Upper lobe of right lung (tissue), 1 donor: ENCODE results near the gene TAOK3. TPM values are rescaled to one million over a fixed set of nuclear protein-coding genes. Genes with fewer than 3 reads are reported as not detected.
A peak's percentile ranks its signal among the peaks of the same experiment; 100 is the strongest.

Source experiments
- ATAC-seq: fragments of 200-7000 bp; cut with Tn5 transposase; one replicate; pipeline ENCODE4 v1.9.1; 2020; ENCODE audit warnings: mild to moderate bottlenecking, moderate library complexity
- DNase-seq: peaks from one replicate; pipeline ENCODE4 v3.0.0-alpha.2; 2020
- H3K27ac ChIP-seq: fragments of 200-600 bp; one replicate; pipeline ENCODE4 v1.8.0; 2022
- H3K27me3 ChIP-seq: fragments of 200-600 bp; one replicate; pipeline ENCODE4 v1.8.0; 2022; ENCODE audit warnings: mild to moderate bottlenecking
- H3K36me3 ChIP-seq: fragments of 200-600 bp; one replicate; pipeline ENCODE4 v1.8.0; 2022
- H3K4me1 ChIP-seq: fragments of 200-600 bp; one replicate; pipeline ENCODE4 v1.8.0; 2022
- H3K4me3 ChIP-seq: fragments of 200-600 bp; one replicate; pipeline ENCODE4 v1.8.0; 2022; ENCODE audit warnings: mild to moderate bottlenecking
- H3K9me3 ChIP-seq: fragments of 200-600 bp; one replicate; pipeline ENCODE4 v1.8.0; 2022
- intact Hi-C: fragments of 100-400 bp; cut with DNase I; formaldehyde crosslinking; loops from one replicate; pipeline ENCODE4 v1.11.0; 2022
- total RNA-seq: library from RNA; stranded (reverse); fragmentation: NEBNext Ultra II Directional; extraction: Animal tissue kit (Norgen Biotek cat#: 25700); gene quantifications from one replicate; pipeline ENCODE4 v1.2.1, GENCODE V29; 2021
- TF ChIP-seq, protein P1 (sequence below): fragments of 200-600 bp; IDR thresholded peaks from one replicate; pipeline ENCODE4 v1.8.0; 2022; ENCODE audit warnings: antibody characterized with exemption
- donor health status: DM: no; HTN: yes; CAD: no; lungs with severe emphysema.

TAOK3 gene
- total RNA-seq, 1 donor from 2014 or later, result 64.1 TPM

DNA sequence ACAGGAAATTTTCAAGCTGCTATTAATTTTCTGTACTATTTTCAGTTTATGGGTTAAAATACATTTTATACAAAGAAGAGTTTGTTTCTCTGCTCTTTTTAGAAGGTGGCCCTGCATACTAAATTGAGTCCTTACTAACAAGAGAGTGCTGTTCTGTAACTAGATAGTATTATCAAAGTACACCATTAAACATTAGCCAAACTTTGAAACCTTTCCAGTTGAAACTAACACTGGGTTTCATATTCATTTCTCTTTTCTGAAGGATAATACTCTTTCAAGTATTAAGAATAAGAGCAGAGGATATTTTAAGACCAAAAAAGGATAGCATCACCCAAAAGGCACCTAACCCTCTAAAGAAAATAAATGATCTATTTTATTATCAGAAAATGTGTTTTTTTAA, 189.6 kb downstream of the TAOK3 start:
- no peak for ATAC-seq
- intact Hi-C loops, result loop anchor here (5.0 kb wide), 1 partner anchor 194 kb away; the partner anchor contains the start of gene SUDS3
- Histone ChIP-seq H3K4me1 (peaks cover 11% of the 10 kb centered on the region), H3K4me3 (no peak overlapping the region), H3K27me3 (no peaks in the 10 kb centered on the region), H3K9me3 (no peaks in the 10 kb centered on the region), H3K27ac (no peak overlapping the region), H3K36me3 (peaks cover 26% of the 10 kb centered on the region)
- TF ChIP-seq, protein P1, sequence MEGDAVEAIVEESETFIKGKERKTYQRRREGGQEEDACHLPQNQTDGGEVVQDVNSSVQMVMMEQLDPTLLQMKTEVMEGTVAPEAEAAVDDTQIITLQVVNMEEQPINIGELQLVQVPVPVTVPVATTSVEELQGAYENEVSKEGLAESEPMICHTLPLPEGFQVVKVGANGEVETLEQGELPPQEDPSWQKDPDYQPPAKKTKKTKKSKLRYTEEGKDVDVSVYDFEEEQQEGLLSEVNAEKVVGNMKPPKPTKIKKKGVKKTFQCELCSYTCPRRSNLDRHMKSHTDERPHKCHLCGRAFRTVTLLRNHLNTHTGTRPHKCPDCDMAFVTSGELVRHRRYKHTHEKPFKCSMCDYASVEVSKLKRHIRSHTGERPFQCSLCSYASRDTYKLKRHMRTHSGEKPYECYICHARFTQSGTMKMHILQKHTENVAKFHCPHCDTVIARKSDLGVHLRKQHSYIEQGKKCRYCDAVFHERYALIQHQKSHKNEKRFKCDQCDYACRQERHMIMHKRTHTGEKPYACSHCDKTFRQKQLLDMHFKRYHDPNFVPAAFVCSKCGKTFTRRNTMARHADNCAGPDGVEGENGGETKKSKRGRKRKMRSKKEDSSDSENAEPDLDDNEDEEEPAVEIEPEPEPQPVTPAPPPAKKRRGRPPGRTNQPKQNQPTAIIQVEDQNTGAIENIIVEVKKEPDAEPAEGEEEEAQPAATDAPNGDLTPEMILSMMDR, result no peak
- no peak for DNase-seq

DNA sequence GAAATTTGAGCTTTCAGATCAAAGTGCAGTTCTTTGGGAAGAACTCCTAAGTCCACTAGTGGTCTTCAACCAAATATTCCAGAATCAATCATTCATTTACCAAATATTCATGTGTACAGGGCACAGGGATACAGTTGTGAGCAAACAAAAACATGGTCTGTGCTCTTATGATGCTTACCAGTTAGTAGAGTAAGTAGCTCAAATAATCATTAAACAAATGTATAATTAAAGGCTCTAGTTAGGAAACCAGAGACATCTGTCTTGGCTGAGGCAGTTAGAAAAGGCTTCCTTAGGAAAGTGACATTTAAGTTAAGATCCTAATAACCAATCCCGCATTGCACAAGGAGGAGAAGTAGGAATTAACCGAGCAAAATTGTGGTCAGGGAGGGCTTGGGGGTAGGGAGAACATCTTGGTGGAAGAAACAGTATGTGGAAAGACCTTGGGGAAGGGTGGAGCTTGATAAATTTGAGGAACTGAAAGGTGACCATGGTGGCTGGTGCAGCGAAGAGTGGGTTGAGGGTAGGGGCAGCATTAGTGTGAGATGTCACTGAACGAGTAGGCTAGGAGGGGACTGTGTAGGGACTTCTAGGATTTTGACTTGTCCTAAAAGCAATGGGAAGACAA, 196.8 kb downstream of the TAOK3 start:
- no peak for DNase-seq
- Histone ChIP-seq H3K4me1 (no peaks in the 10 kb centered on the region), H3K27ac (no peak overlapping the region), H3K36me3 (peaks cover 89% of the 10 kb centered on the region), H3K27me3 (no peaks in the 10 kb centered on the region), H3K9me3 (no peaks in the 10 kb centered on the region), H3K4me3 (no peak overlapping the region)
- TF ChIP-seq, protein P1, result no peak
- ATAC-seq, result peak; percentile 95
- intact Hi-C loops, result no loop called here

DNA sequence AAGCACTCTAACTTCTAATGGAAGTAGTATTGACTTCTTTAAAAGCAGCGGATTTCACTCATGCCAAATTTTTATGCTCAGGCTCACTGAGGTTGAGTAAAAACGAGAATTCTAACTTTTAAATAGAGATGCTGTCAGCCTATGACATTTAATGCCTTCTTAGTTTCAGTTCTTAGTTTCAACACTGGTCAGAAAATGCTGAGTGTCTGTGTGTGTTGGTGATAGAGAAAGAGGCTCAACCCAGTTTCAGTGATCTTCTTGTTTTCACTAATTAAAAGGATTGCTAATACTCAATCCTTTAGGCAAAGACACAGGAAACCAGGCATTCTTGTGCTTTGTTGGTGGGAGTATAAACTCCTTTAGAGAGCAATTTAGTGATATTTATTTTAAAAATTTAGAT, 205.8 kb downstream of the TAOK3 start:
- Histone ChIP-seq H3K9me3 (no peaks in the 10 kb centered on the region), H3K4me3 (no peak overlapping the region), H3K4me1 (no peaks in the 10 kb centered on the region), H3K27ac (no peak overlapping the region), H3K27me3 (no peaks in the 10 kb centered on the region), H3K36me3 (peaks cover 54% of the 10 kb centered on the region)
- no peak for ATAC-seq
- intact Hi-C loops, result no loop called here
- TF ChIP-seq, protein P1, result no peak
- DNase-seq, result no peak

DNA sequence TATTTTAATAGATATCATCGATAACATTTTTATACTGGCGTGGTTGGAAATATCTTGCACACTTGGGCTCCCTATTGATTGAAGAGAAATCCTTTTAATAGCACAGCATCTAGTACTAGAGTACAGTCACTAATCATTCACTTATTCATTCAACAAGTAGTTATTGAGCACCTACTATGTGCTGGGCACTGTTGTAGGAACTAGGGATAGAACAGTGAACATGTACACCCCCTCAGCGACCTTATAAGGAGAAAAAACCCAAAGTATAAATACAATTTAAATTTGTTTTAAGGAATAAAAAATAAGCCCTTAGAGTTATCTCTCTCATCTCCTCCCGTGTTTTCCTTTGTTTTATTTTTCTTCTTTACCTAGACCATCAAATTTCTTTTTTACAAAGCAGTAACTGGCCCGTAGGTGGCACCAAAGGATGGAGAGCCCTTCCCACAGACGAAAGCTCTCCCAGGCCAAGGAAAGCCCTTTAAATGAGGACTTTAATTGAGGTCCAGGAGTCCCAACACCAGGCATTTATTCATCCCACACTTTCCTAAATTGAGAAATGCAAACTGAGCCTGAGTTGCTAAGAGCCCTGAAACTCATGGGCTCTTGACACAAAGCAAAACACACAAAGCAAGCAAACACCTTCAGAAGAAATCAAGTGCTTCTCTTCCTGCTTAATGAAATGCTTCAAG, 207.8 kb downstream of the TAOK3 start:
- intact Hi-C loops, result no loop called here
- H3K4me1 ChIP-seq, result no peaks in the 10 kb centered on the region
- TF ChIP-seq, protein P1, result peak; percentile 45
- H3K27ac ChIP-seq, result no peak overlapping the region
- no peaks in the 10 kb centered on the region for H3K27me3 ChIP-seq
- no peak overlapping the region for H3K4me3 ChIP-seq
- no peaks in the 10 kb centered on the region for H3K9me3 ChIP-seq
- ATAC-seq, result peak; percentile 93
- no peak for DNase-seq
- H3K36me3 ChIP-seq, result peaks cover 54% of the 10 kb centered on the region

DNA sequence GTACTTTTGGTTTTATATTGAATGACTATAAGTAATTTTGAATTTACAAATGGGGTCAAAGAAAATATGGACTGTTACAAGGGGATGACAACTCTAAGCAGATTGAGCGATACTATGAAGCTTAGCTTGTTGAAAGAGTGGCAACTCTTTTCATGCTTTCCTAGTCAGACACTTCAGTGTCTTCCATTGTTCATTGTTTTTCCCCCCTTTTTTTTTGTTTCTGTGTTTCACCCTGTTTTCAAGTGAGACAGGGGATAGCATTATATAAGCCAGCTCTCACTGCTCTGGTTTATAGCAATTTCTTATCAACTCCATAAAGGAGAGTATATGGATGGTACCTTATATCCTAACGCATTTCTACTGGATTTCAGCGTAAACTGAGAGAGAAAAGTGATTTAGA, 212.2 kb downstream of the TAOK3 start:
- Histone ChIP-seq H3K27ac (no peak overlapping the region), H3K9me3 (no peaks in the 10 kb centered on the region), H3K4me1 (no peaks in the 10 kb centered on the region), H3K27me3 (no peaks in the 10 kb centered on the region), H3K36me3 (peaks cover 55% of the 10 kb centered on the region), H3K4me3 (no peak overlapping the region)
- DNase-seq (no peak), ATAC-seq (no peak)
- intact Hi-C loops, result no loop called here
- TF ChIP-seq, protein P1, result no peak
